Measurements from ENCODE around the gene LHX3. TPM values are rescaled to one million over a fixed set of nuclear protein-coding genes. Genes with fewer than 3 reads are reported as not detected.

Gene LHX3
- total and polyA plus RNA-seq, 2 of the 8 experiments (the other 6 are each of a cell fraction or from before 2014, with no cell fraction given) = 0.02 TPM; not detected in 1

- no peak overlapping the region for H2BK20ac ChIP-seq (ENCODE audit: low read length)
- WGBS, 2 experiments (ENCODE audit: extremely low coverage in 1 of 2, insufficient coverage in 1 of 2, insufficient read length in 1 of 2, insufficient replicate concordance in 2 of 2, low coverage in 1 of 2, low lambda C conversion rate in 2 of 2, missing lambda C conversion rate in 1 of 2) = 86% methylated on average over 9 of the region's 9 CpGs; no CpG with 5 or more reads in 1 of the 2 experiments
- 0 out of 2 replicates have a peak, but pooled peaks cover 2% of the 10 kb centered on the region for H3K79me1 ChIP-seq (ENCODE audit: low read depth, low read length)
- H3K23me2 ChIP-seq (ENCODE audit: low read depth, low read length) = no peaks in the 10 kb centered on the region
- H3K14ac ChIP-seq (ENCODE audit: insufficient read length) = no peak overlapping the region
- H2BK15ac ChIP-seq (ENCODE audit: low read length) = no peak overlapping the region
- FAIRE-seq (no peak), DNase-seq (ENCODE audit: low read depth in 1 of 2, low spot score in 2 of 2) (no peak)
- H3K36me3 ChIP-seq (ENCODE audit: control insufficient read depth in 2 of 4, insufficient read depth in 4 of 4, low read length in 3 of 4) = peaks cover 2 to 21% (median 16%) of the 10 kb centered on the region in 4 experiments; a peak in 7 of 8 replicates
- peaks cover 6 to 17% of the 10 kb centered on the region in 2 experiments for H4K20me1 ChIP-seq (replicated peaks in 1 of 2; ENCODE audit: control insufficient read depth in 1 of 2, insufficient read depth in 2 of 2, low read length in 2 of 2)
- no peak overlapping the region for H3K4me2 ChIP-seq (ENCODE audit: insufficient read depth in 1 of 2, low read depth in 2 of 2, low read length in 2 of 2)
- no peak overlapping the region for H3K23ac ChIP-seq (ENCODE audit: insufficient read length)
- no peaks in the 10 kb centered on the region for H3K79me2 ChIP-seq (ENCODE audit: control insufficient read depth in 1 of 2, insufficient read depth in 2 of 2, low read length in 2 of 2)
- POLR2A ChIA-PET (ENCODE audit: partially characterized antibody) = interaction anchor here (1.4 kb wide), 1 partner anchor 26 kb away, joined by 3 read pairs; no protein-coding TSS in a partner anchor
- CTCF ChIA-PET (ENCODE audit: partially characterized antibody) = interaction anchor here (2.4 to 5.1 kb wide), 2 partner anchors 12 kb away, joined by 17 to 52 read pairs; no protein-coding TSS in a partner anchor
- H4K5ac ChIP-seq (ENCODE audit: insufficient read length, low read depth, low read length) = no peak overlapping the region
- no peak overlapping the region for H4K91ac ChIP-seq (replicated peaks; ENCODE audit: insufficient read length, low read length)
- peaks cover 0 to 4% of the 10 kb centered on the region in 2 experiments; a peak in 1 of 4 replicates for H3K9me3 ChIP-seq (ENCODE audit: insufficient read depth in 2 of 2, low read depth in 1 of 2, low read length in 1 of 2)
- no peak overlapping the region for H3K4ac ChIP-seq (replicated peaks; ENCODE audit: insufficient read length, low read depth, low read length)
- H3K4me3 ChIP-seq (ENCODE audit: extremely low read depth in 1 of 4, insufficient read depth in 2 of 4, low read depth in 3 of 4, low read length in 4 of 4) = no peak overlapping the region
- H3K9ac ChIP-seq (replicated peaks in 1 of 4; ENCODE audit: extremely low read depth in 1 of 4, low read depth in 3 of 4, low read length in 3 of 4) = no peak overlapping the region
- no peak overlapping the region for H3K18ac ChIP-seq (ENCODE audit: extremely low read depth, low read length)
- H2BK120ac ChIP-seq (replicated peaks; ENCODE audit: low read depth, low read length) = no peak overlapping the region
- no peak overlapping the region for H2BK5ac ChIP-seq (ENCODE audit: low read depth, low read length)
- H2AFZ ChIP-seq (ENCODE audit: low read length) = no peak overlapping the region
- H2AK5ac ChIP-seq (ENCODE audit: low read depth, low read length) = no peak overlapping the region
- no peak overlapping the region for H3K56ac ChIP-seq (replicated peaks; ENCODE audit: insufficient read length, low read depth, low read length)
- H4K8ac ChIP-seq (ENCODE audit: extremely low read depth, insufficient read depth, low read length) = no peak overlapping the region
- no peak overlapping the region for H3K27ac ChIP-seq (ENCODE audit: low read depth, low read length)
- H2BK12ac ChIP-seq (ENCODE audit: low read depth, low read length) = no peak overlapping the region
- H3K27me3 ChIP-seq (replicated peaks in 1 of 4; ENCODE audit: control insufficient read depth in 3 of 4, extremely low read depth in 1 of 4, insufficient read depth in 3 of 4, low read length in 3 of 4) = no peaks in the 10 kb centered on the region
- peaks cover 0 to 2% (median 0%) of the 10 kb centered on the region in 4 experiments; a peak in 2 of 7 replicates for H3K4me1 ChIP-seq (replicated peaks in 1 of 4; ENCODE audit: control insufficient read depth in 3 of 4, insufficient read depth in 4 of 4, low read length in 3 of 4)
- TF ChIP-seq TEAD4 (IDR thresholded peaks at IDR 0.05; ENCODE audit: low read depth, low read length) (no peak), SUZ12 (IDR thresholded peaks at IDR 0.05; ENCODE audit: low read length) (no peak), CEBPB (IDR thresholded peaks at IDR 0.05; ENCODE audit: low read depth, low read length) (no peak), POLR2A (IDR thresholded peaks at IDR 0.05; ENCODE audit: control extremely low read depth in 1 of 2, low read depth in 2 of 2, low read length in 2 of 2) (no peak), NRF1 (IDR thresholded peaks at IDR 0.05; ENCODE audit: low read depth, low read length) (no peak), SIN3A (conservative IDR thresholded peaks at IDR 0.05 in 1 of 2, IDR thresholded peaks at IDR 0.05 in 1 of 2; ENCODE audit: low read depth in 1 of 2, low read length in 2 of 2) (no peak), BRCA1 (IDR thresholded peaks at IDR 0.05; ENCODE audit: low read depth, low read length) (no peak)
Measured at GRCh38 chr9:136213733-136214132, 8.8 kb upstream of the LHX3 start.

All from H1 (cell line).